Measurements from ENCODE around the gene UNC45A.

The UNC45A gene

GRCh38 chr15:90946941-90947576 is 12.0 kb downstream of the UNC45A start:
- no peak for DNase-seq

DNA sequence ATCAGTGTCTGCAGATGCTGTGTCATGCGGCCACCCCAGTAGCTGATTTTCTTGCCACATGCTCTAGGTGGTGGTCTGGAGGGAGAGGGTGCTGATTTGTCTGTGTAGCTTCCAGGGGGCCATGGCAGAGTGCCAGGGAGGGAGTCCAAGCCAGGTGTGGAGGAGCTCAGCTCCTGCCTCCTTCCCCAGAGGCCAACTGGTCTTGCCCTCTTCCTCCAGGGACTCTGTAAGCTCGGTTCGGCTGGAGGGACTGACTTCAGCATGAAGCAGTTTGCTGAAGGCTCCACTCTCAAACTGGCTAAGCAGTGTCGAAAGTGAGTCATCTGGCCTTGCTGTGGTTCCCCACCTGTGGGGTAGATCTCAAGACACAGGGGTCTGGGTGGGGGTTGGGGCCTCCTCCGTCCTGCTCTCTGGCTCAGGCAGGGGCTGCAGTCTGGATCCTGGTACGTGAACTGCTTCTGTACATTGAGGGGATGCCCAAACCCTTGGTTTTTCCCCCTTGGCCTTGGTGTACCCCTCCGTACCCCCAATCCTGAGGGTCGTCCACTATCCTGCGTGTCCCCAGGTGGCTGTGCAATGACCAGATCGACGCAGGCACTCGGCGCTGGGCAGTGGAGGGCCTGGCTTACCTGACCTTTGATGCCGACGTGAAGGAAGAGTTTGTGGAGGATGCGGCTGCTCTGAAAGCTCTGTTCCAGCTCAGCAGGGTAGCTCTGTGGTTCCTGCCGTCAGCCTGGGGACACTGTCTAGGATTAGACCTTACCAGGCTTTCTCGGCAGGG is 12.7 kb downstream of the UNC45A start:
- no peak for DNase-seq

GRCh38 chr15:90948506-90948905 is 13.4 kb downstream of the UNC45A start:
- DNase-seq, result no peak

DNA sequence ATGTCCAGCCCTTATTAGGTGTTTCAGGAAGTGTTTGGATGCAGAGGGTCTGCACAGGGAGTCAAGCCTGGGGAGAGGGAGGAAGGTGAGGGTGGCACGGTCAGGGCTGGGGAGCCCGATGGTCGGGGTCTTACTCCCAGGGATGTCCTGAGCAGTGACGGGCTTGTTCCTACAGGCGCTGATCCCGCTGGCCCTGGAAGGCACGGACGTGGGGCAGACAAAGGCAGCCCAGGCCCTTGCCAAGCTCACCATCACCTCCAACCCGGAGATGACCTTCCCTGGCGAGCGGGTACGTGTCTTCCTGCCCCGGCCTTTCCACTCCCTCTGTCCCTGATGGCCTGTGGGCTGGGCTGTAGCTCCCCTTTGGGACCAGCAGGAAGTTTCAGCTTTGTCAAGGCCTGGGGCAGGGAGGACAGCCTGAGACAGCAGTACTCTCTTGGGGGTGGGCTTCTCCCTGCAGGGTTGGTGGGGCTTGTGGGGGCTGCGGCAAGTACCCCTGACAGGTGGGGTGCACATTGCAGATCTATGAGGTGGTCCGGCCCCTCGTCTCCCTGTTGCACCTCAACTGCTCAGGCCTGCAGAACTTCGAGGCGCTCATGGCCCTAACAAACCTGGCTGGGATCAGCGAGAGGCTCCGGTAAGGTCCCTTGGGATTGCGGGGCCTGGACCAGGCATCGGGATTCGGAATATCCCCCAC is 15.0 kb downstream of the UNC45A start:
- no peak for DNase-seq

- no peak for DNase-seq
Observed at GRCh38 chr15:90950676-90951075, 15.6 kb downstream of the UNC45A start.

- DNase-seq, result no peak
Observed at GRCh38 chr15:90952901-90953677, 18.0 kb downstream of the UNC45A start.

DNA sequence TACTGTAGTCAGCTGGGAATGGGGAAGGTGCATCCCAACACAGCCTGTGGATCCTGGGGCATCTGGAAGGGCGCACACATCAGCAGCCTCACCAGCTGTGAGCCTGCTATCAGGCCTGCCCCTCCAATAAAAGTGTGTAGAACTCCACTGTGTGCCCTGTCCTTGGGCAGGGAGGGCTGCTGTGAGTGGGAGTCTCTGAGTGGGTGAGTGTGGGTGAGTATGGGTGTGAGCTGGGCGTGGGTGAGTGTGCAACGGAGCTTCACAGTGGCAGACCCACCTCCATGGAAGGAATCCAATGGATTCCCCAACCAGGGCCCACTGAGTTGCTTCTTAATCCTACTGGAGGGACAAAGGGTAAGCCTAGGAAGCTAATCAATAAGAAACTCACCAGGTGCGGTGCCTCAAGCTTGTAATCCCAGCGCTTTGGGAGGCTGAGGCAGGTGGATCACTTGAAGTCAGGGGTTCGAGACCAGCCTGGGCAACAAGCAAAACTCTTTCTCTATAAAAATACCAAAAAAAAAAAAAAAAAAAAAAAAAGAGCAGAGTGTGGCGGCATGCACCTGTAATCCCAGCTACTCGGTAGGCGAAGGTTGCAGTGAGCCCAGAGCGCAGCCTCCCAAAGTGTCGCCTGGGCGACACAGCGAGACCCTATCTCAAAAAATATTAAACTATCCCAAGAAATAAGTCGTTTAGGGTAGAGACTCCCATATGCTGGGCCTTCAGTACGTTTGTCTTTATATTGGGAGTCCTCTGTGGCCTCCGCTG is 19.0 kb downstream of the UNC45A start:
- DNase-seq, result no peak

GRCh38 chr15:90954712-90955623 is 19.9 kb downstream of the UNC45A start, which contains the start of gene RCCD1:
Gene RCCD1 (plus strand): TSS chr15:90954884. CDS start chr15:90956735, 1,851 bp downstream.
- DNase-seq, result peak; percentile 94

DNA sequence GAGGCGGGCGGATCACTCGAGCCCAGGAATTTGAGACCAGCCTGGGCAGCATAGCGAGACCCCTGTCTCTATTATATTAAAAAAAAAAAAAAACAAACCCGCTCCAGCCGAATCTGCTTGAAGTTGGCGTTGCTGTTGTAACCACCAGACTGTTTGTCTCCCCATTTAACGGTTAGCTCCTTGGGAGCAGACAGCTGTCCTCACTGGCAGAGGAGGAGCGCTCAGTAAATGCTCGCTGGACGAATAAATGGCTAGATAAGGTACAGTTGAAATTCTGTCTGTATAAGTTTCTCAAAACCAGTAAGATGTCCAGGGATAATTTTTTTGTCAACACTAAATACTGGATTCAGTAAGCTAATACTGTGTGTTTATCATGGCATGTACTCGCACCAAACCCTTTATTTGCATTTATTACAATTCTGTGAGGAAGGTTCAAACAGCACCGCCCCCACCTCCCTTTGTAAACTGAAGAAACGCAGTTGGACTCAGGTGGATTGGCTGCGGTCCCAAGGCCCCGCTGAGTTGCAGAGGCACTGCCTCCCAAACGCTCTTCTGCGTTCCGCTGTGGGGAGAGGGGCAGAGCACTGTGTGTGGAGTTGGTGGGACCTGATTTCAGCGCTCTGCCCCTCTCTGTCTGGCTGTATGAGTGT is 20.7 kb downstream of the UNC45A start:
- DNase-seq, result no peak

GRCh38 chr15:90956274-90957030 is 21.4 kb downstream of the UNC45A start:
- no peak for DNase-seq

GRCh38 chr15:90957031-90957790 is 22.1 kb downstream of the UNC45A start:
- DNase-seq, result no peak

DNA sequence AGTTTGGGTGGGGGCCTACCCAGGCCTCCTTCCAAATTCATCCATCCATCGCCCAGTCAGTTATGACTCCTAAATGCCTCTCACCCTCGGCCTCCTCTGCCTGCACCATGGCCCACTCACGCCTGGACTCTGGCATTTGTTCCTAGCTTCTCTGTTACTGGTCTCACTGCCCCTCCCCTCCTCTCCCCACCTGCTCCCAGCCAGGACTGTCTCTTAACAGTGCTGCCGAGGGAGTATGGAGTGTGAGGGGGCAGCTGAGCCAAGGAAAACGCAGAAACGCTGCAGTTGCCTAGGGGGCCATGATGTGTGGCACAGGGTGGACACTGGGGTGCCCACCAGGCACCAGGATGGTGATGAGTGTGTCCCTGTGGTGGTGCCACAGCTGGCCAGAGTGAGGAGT is 22.7 kb downstream of the UNC45A start:
- DNase-seq, result no peak

- no peak for DNase-seq
Observed at GRCh38 chr15:90959028-90959595, 24.0 kb downstream of the UNC45A start.

GRCh38 chr15:90959894-90960293 is 24.8 kb downstream of the UNC45A start:
- DNase-seq, result no peak

DNA sequence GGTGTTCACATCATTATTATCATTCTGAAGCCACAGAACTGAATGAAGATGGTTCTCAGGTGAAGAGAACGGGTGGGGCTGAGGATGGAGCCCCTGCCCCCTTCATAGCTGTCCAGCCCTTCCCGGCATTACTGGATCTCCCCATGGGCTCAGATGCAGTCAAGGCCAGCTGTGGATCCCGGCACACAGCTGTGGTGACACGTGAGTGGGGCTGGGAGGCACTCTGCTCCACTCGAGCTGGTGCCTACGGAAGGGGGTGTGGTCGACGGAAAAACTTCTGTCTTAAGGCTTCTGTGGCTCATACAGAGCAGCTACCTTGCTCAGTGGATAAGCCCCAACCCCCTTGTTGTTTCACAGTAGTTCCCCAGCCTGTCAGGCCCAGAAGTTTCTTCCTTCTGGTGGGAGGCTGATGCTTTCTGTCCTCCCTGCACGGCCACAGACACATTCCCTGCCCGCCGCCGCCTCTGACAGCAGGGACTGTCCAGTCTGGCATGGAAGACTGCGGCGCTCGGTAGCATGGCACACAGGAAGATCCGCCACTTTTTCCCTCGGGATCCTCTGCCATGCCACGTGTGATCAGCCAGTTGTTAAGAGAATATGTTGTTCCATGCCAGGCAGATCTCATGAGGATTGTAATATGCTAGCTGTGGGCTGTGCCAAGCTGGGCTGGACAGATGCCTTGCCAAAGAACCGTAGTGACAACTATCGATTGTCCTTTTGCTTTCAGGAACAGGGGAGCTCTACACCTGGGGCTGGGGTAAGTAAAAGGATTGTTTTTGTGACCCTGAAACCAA is 25.4 kb downstream of the UNC45A start:
- DNase-seq, result no peak

GRCh38 chr15:90962021-90962420 is 26.9 kb downstream of the UNC45A start:
- DNase-seq, result no peak

GRCh38 chr15:90966262-90966661 is 31.2 kb downstream of the UNC45A start:
- no peak for DNase-seq

GRCh38 chr15:90967206-90967605 is 32.1 kb downstream of the UNC45A start:
- DNase-seq, result no peak

Measured in NK-92 treated with Interleukin-12 subunit alpha and Interleukin-12 subunit beta, amount 100 ng/mL, for 24 hours (cell line).